ENCODE results near the gene SDF2.

SDF2 gene

GRCh38 chr17:28598799-28599310 lies 62.9 kb downstream of the SDF2 start, which contains the start of gene SPAG5:
TSS of gene SPAG5 (minus strand) at chr17:28599025. CDS start at chr17:28598946, 79 bp downstream.
- H3K18ac ChIP-seq (ENCODE audit: low read length), result peak within 1 kb of the TSS; percentile 96
- H3K14ac ChIP-seq (ENCODE audit: low read length), result peak within 1 kb of the TSS; percentile 97
- no CpG with 5 or more reads among the region's 44 CpGs for WGBS, 2 donors (ENCODE audit: extremely low coverage in 2 of 2, insufficient read length in 2 of 2, insufficient replicate concordance in 1 of 2)
- H3K23ac ChIP-seq (ENCODE audit: low read depth, low read length, poor library complexity), result peak within 1 kb of the TSS; percentile 97
- peak within 1 kb of the TSS; percentile 60 for H3K27ac ChIP-seq (replicated peaks; ENCODE audit: low read length)
- peak; percentile 90 for DNase-seq (ENCODE audit: low spot score)
- H3K4me1 ChIP-seq (ENCODE audit: control insufficient read depth in 2 of 2, insufficient read depth in 1 of 2, low read depth in 1 of 2, low read length in 2 of 2), result peaks cover 9 to 12% of the 10 kb centered on the region in 2 donors
- peaks cover 2% of the 10 kb centered on the region for H3K79me1 ChIP-seq (ENCODE audit: low read depth, low read length)
- peak within 1 kb of the TSS; percentile 62 for H2BK15ac ChIP-seq (ENCODE audit: low read length)
- H3K36me3 ChIP-seq (replicated peaks in 1 of 2; ENCODE audit: control insufficient read depth in 2 of 2, insufficient read depth in 2 of 2, low read length in 2 of 2), result peaks cover 2 to 43% of the 10 kb centered on the region in 2 donors
- H3K9ac ChIP-seq (ENCODE audit: low read depth, low read length, poor library complexity), result peak within 1 kb of the TSS; percentile 92
- H3K27me3 ChIP-seq (ENCODE audit: control insufficient read depth in 3 of 3, insufficient read depth in 3 of 3, low read depth in 1 of 3, low read length in 3 of 3), result peaks cover 0 to 4% (median 0%) of the 10 kb centered on the region in 3 experiments
- peak within 1 kb of the TSS; percentile 95 for H3K4ac ChIP-seq (ENCODE audit: low read length)
- H2AFZ ChIP-seq (ENCODE audit: low read length), result peak within 1 kb of the TSS; percentile 90
- H3K9me3 ChIP-seq (replicated peaks in 1 of 2; ENCODE audit: control insufficient read depth in 2 of 2, insufficient read depth in 1 of 2, low read depth in 1 of 2, low read length in 2 of 2), result no peaks in the 10 kb centered on the region
- peak within 1 kb of the TSS; percentile 98 for H2BK5ac ChIP-seq (ENCODE audit: low read length)
- peak within 1 kb of the TSS; percentile 81 to 92 for H3K4me3 ChIP-seq (ENCODE audit: low read length in 2 of 2)
- no peak within 1 kb of the TSS for H4K8ac ChIP-seq (ENCODE audit: low read depth, low read length)
- H3K4me2 ChIP-seq (ENCODE audit: insufficient read depth, low read length, poor library complexity, severe bottlenecking), result peak within 1 kb of the TSS; percentile 74
- peak within 1 kb of the TSS; percentile 75 for H2BK12ac ChIP-seq (ENCODE audit: low read length)
- H2BK120ac ChIP-seq (ENCODE audit: low read depth, low read length), result peak within 1 kb of the TSS; percentile 87
- no peak within 1 kb of the TSS for H2AK5ac ChIP-seq (ENCODE audit: low read depth, low read length)
- H4K91ac ChIP-seq (ENCODE audit: low read depth, low read length, poor library complexity), result no peak within 1 kb of the TSS

- Histone ChIP-seq H3K9me3 (replicated peaks in 1 of 2; ENCODE audit: control insufficient read depth in 2 of 2, insufficient read depth in 1 of 2, low read depth in 1 of 2, low read length in 2 of 2) (no peaks in the 10 kb centered on the region), H2BK12ac (ENCODE audit: low read length) (no peak overlapping the region)
These were observed 63.3 kb downstream of the SDF2 start for GRCh38 chr17:28598389-28598788.

More at GRCh38 chr17:28598389-28598788, 63.3 kb downstream of the SDF2 start:
- peaks cover 0 to 4% (median 0%) of the 10 kb centered on the region in 3 experiments for H3K27me3 ChIP-seq (ENCODE audit: control insufficient read depth in 3 of 3, insufficient read depth in 3 of 3, low read depth in 1 of 3, low read length in 3 of 3)
- H2BK120ac ChIP-seq (ENCODE audit: low read depth, low read length), result no peak overlapping the region
- H2AFZ ChIP-seq (ENCODE audit: low read length), result peak overlapping the region; percentile 90
- H3K4me1 ChIP-seq (ENCODE audit: control insufficient read depth in 2 of 2, insufficient read depth in 1 of 2, low read depth in 1 of 2, low read length in 2 of 2), result peaks cover 9 to 12% of the 10 kb centered on the region in 2 donors
- H2BK15ac ChIP-seq (ENCODE audit: low read length), result no peak overlapping the region
- H3K4me2 ChIP-seq (ENCODE audit: insufficient read depth, low read length, poor library complexity, severe bottlenecking), result peak overlapping the region; percentile 74
- no peak overlapping the region for H4K91ac ChIP-seq (ENCODE audit: low read depth, low read length, poor library complexity)
- DNase-seq (ENCODE audit: low spot score), result no peak
- H3K4ac ChIP-seq (ENCODE audit: low read length), result peak overlapping the region; percentile 95
- H3K4me3 ChIP-seq (ENCODE audit: low read length in 2 of 2), result peak overlapping the region; percentile 81 to 92
- peak overlapping the region; percentile 60 for H3K27ac ChIP-seq (replicated peaks; ENCODE audit: low read length)
- H3K9ac ChIP-seq (ENCODE audit: low read depth, low read length, poor library complexity), result peak overlapping the region; percentile 92
- peaks cover 2% of the 10 kb centered on the region for H3K79me1 ChIP-seq (ENCODE audit: low read depth, low read length)
- H4K8ac ChIP-seq (ENCODE audit: low read depth, low read length), result no peak overlapping the region
- no CpG with 5 or more reads among the region's 17 CpGs for WGBS, 2 donors (ENCODE audit: extremely low coverage in 2 of 2, insufficient read length in 2 of 2, insufficient replicate concordance in 1 of 2)
- peak overlapping the region; percentile 97 for H3K23ac ChIP-seq (ENCODE audit: low read depth, low read length, poor library complexity)
- peak overlapping the region; percentile 96 for H3K18ac ChIP-seq (ENCODE audit: low read length)
- no peak overlapping the region for H3K14ac ChIP-seq (ENCODE audit: low read length)
- H2AK5ac ChIP-seq (ENCODE audit: low read depth, low read length), result no peak overlapping the region
- peaks cover 3 to 47% of the 10 kb centered on the region in 2 donors for H3K36me3 ChIP-seq (replicated peaks in 1 of 2; ENCODE audit: control insufficient read depth in 2 of 2, insufficient read depth in 2 of 2, low read length in 2 of 2)
- H2BK5ac ChIP-seq (ENCODE audit: low read length), result peak overlapping the region; percentile 98

Measured in neuronal stem cell (in vitro differentiated cells).